Astrocyte of the cerebellum (primary cell): ENCODE measurements around the gene MRTFA.
"Not testable (repeated sequence)": the region's sequence is repeated elsewhere in the genome, so short reads cannot be mapped to it uniquely, and the experiment has no call there.

ENCODE experiments used
- DNase-seq: peaks from one replicate; pipeline ENCODE4 v3.0.0-alpha.2; 2011; ENCODE audit warnings: low read depth
- H3K4me3 ChIP-seq: 2 replicates; pipeline ENCODE4 v1.5.1; 2011; ENCODE audit warnings: mild to moderate bottlenecking, low read depth, low read length, moderate library complexity
- CTCF ChIP-seq: IDR thresholded peaks from 2 replicates; pipeline ENCODE4 v1.5.1; 2012; ENCODE audit warnings: low read length, low read depth, moderate library complexity, mild to moderate bottlenecking; ENCODE audit errors: missing control alignments
- in situ Hi-C: cut with HindIII; loops from 2 replicates; pipeline ENCODE4 v1.10.0; 2017; ENCODE audit warnings: low sequenced_read_pairs

Gene MRTFA

GRCh38 chr22:40593460-40594273 lies 42.9 kb downstream of the MRTFA start:
- TF ChIP-seq CTCF, result no peak
- DNase-seq, result no peak
- in situ Hi-C loops, result no loop called here
- H3K4me3 ChIP-seq, result no peak overlapping the region

GRCh38 chr22:40592352-40593113 lies 44.0 kb downstream of the MRTFA start:
- in situ Hi-C loops, result no loop called here
- no peak for DNase-seq
- no peak overlapping the region for H3K4me3 ChIP-seq
- no peak for TF ChIP-seq CTCF

- in situ Hi-C loops, result no loop called here
- no peak for DNase-seq
- no peak for TF ChIP-seq CTCF
- H3K4me3 ChIP-seq, result no peak overlapping the region
These were observed 47.8 kb downstream of the MRTFA start for GRCh38 chr22:40588726-40589125.

- no peak overlapping the region for H3K4me3 ChIP-seq
- in situ Hi-C loops, result no loop called here
- no peak for TF ChIP-seq CTCF
- DNase-seq, result no peak
These were observed 49.7 kb downstream of the MRTFA start for GRCh38 chr22:40586781-40587180.

GRCh38 chr22:40585310-40585751 lies 51.2 kb downstream of the MRTFA start:
- H3K4me3 ChIP-seq, result no peak overlapping the region
- DNase-seq, result no peak
- in situ Hi-C loops, result no loop called here
- no peak for TF ChIP-seq CTCF

- DNase-seq, in situ Hi-C loops, H3K4me3 ChIP-seq: not testable (repeated sequence)
These were observed 51.8 kb downstream of the MRTFA start for GRCh38 chr22:40584766-40585165.
